Lower leg skin (tissue), 3 donors: ENCODE results near the gene PDGFA.

ENCODE experiments used
- CTCF ChIP-seq, 3 donors: fragments of 450-650 bp; IDR thresholded peaks; one replicate each; pipeline ENCODE4 v1.5.1; 2016; ENCODE audit warnings: antibody characterized with exemption in 3 of 3, mild to moderate bottlenecking in 3 of 3, moderate library complexity in 2 of 3
- POLR2A ChIP-seq, 2 donors: fragments of 450-650 bp; IDR thresholded peaks; one replicate each; pipeline ENCODE4 v1.6.1; 2016 to 2017; ENCODE audit warnings: antibody characterized with exemption in 2 of 2, mild to moderate bottlenecking in 1 of 2, moderate library complexity in 1 of 2

GRCh38 chr7:494259-494687 is 25.4 kb downstream of the PDGFA start:
- TF ChIP-seq CTCF (IDR thresholded peaks at IDR 0.05) (no peak), POLR2A (IDR thresholded peaks at IDR 0.05) (no peak)
